Stimulated activated CD4-positive, alpha-beta T cell treated with anti-CD3 and anti-CD28 coated beads, Interleukin-1b, Interleukin-23, amount 100 ng/mL, for 4 hours (primary cell): ENCODE measurements around the gene ENOX1.

Experiments used
- DNase-seq, 2 donors: peaks; one replicate each; pipeline ENCODE4 v3.0.0-alpha.2; 2020; ENCODE audit warnings: low read depth in 2 of 2

ENOX1 gene

GRCh38 chr13:43669964-43670363 is 116.8 kb downstream of the ENOX1 start:
- no peak for DNase-seq

DNA sequence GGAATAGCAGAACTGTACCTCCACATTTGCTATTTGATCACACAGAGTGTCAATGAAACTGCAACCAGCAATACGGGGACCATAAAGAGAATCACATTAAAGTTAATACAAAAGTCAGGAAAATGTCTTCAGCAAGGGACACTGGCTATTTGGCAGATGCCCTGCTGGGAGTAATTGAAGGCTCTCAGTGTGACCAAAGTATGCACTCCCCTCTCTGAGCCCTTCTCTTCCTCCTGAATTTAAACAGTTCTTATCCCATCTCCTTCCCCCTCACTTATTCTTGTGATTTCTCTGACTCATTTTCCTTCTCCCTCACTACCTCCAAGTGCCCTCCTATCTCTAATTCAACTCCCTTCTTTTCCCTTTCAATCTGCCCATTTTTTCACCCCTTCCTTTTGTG is 117.7 kb downstream of the ENOX1 start:
- DNase-seq, result no peak

DNA sequence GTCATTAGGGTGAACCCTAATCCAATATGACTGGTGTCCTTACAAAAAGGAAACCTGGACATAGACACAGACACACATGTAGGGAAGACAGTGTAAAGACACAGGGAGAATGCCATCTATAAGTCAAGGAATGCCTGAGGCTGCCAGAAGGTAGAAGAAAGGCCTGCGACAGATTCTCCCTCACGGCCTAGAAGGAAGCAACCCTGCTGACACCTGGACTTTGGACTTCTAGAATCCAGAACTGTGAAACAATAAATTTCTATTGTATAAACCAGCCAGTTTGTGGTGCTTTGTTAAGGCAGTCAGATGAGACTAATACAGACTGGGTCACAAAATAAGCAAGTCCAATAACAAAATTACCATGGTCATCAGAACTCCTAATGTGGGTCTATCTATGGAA is 120.4 kb downstream of the ENOX1 start:
- DNase-seq, result no peak

GRCh38 chr13:43665388-43665787 is 121.4 kb downstream of the ENOX1 start:
- DNase-seq, result no peak

GRCh38 chr13:43664700-43665191 is 122.0 kb downstream of the ENOX1 start:
- DNase-seq, result no peak

DNA sequence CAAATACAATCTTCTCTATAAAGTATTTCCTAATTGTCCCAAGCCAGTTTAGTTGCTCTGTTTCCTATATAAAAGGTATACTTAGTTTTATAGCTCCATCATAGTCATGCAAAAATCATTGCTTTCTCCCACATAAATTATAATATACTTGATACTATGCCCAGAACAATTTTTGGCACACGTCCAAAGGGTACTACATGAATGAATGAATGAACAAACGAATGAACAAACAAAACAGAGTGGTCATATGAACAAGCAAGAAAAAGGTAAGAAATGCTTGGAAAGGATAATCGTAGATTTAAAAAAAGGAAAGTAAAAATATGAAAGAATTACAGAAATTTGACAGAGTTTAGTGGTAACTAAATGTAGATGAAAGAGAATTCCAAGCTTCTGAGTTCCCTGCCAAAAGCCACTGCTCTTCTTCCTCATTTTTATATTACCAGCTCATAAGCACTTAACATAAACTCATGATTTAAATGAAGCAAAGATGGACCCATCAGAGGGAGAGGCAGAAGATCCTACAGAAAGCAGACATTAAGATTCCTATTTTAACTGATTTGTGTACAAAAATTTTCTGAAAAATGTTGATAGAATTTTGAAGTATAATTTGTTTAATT is 123.2 kb downstream of the ENOX1 start:
- DNase-seq, result no peak

DNA sequence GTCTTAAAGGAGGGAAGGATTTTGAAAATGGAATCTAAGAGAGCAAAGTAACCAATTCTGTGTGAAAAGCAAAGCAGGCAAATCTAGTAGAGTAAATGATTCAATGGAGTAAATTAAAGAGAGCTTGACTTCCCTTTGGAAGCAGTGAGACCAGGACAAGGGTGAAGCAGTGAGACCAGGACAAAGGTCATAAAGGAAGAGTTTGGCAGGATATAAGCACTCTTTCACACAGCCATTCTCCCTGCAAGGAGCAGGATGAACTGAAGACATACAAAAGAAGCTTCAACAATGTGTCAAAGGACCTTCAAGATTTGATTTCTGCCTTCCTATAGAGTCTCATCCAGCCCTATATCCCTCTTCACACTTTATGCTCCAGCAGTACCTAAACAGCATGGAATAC is 123.8 kb downstream of the ENOX1 start:
- DNase-seq, result no peak

- no peak for DNase-seq
Measured at GRCh38 chr13:43661161-43661830, 125.5 kb downstream of the ENOX1 start.

DNA sequence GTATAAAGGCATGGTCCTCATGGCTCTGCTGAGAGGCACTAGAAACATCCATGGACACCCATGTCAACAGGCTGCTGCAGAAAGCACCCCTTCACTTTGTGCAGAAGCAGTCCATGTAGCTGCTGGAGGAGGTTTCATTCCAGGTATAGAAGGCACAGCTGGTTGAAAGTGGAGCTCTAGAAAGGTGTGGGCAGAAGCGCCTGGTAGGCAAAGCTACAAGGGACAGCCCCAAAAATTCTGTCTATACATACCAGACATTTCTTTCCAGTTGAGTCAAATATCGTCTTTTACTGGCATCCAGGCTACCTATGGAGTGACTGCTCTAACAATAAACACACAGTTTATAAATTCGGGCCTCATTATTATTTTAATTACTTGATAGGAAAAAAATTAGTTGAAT is 129.3 kb downstream of the ENOX1 start:
- no peak for DNase-seq

DNA sequence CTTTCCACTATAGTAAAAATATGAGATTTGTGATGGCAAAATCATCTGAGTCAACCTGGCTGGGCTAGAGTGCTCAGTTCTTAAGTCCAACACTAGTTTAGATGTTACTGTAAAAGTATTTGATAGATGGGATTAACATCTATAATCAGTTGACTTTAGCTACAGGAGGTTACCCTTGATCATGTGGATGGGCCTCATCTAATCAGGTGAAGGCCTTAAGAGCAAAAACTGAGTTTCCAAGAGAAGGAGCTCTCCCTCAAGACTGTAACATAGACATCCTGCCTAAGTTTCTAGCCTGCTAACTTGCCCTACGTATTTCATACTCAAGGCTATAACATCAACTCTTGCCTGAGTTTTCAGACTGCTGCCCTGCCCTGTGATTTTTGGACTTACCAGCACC is 132.8 kb downstream of the ENOX1 start:
- DNase-seq, result no peak

- DNase-seq, result no peak
Measured at GRCh38 chr13:43653395-43653794, 133.4 kb downstream of the ENOX1 start.

- DNase-seq, result no peak
Measured at GRCh38 chr13:43652760-43653159, 134.0 kb downstream of the ENOX1 start.

DNA sequence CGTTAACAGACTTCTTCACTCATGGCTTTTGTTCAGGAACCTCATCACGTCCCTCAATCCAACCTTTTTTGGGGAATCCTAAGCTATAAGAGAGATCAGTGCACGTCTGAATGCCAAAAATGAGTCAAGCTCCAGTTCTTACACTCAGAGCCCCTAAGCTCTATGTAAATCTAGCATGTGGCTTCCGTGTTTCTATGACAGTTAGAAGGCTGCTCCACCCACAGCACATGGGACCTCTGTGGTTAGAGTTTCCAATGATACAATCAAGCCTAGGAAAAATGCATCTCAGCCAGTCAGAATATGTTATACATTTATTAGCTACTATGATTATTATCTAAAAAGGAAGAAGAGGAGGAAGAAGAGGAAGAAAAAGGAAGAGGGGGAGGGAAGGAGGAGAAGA is 135.9 kb downstream of the ENOX1 start:
- no peak for DNase-seq

DNA sequence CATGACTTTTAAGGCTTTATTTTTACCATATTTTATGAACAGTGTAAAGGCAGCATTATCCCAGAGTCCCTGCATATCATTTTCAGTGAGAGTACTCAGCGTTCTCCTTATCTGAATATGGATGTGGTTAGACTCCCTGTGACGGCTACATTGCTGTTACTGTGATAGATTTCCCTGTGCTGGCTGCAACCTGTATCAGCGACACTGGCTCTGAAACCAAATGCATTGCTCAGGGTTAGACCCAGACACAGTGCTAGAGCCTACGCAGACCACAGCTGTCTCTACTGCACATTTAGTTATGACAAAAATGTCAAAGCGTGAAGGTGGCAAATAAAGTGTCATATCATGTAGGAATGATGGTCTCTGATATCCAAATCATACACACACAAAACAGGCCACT is 138.0 kb downstream of the ENOX1 start:
- no peak for DNase-seq

GRCh38 chr13:43647471-43647870 is 139.3 kb downstream of the ENOX1 start:
- no peak for DNase-seq

DNA sequence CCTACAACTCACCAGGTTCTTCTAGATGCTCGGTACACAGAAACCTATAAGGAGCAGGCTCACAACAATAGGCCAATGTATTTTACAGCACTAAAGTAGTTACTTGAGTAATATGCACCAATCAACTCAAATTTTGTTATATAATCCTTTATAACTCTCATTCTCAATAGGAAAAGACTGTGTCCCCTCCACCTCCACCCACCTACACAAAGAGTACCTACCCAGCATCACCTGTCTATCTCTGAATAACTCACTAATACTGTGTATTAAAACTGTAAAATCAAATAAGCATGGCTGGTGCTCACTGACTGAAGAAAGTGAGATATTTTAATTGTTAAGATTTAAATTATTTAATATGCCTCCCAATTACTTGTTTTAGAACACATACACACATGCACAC is 146.3 kb downstream of the ENOX1 start:
- no peak for DNase-seq

GRCh38 chr13:43631106-43631505 is 155.7 kb downstream of the ENOX1 start:
- DNase-seq, result no peak

DNA sequence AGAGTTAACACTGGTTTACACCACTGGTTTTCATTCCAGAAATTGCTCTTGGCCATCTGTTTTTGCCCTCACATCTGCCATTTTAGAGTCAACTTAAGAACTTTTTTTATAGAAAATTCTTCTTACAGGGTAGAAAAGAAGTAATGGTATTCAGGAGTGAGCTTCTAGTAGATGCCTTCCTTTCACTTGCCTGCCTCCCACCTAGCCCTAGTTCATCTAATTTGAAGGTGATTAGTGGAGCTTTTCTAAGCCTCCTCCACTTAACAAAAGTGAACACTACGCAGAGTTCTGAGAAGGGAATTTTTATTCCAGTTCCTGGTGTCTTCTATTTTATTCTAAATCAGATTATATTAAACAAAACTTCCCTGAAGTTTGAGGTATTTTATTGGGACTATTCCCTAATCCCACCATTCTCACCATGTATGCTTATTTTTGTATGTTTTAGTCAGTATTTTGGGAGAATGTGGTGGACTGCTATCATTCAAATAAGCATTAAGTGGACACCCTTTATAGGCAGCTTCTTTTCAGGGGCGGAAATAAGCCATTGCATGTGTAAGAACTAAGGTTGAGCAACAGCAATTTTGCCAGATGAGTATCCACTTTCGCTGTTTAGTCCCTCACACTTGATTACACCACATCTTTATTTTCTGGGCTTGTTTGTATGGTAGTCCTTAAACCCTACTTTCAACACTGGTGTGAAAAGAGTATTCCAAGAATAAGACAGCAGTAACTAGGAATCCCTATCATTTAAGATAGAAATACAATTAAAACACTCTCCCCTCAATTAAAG is 156.9 kb downstream of the ENOX1 start:
- no peak for DNase-seq

GRCh38 chr13:43626994-43627393 is 159.8 kb downstream of the ENOX1 start:
- DNase-seq, result no peak

GRCh38 chr13:43614063-43614462 is 172.7 kb downstream of the ENOX1 start:
- DNase-seq, result no peak

DNA sequence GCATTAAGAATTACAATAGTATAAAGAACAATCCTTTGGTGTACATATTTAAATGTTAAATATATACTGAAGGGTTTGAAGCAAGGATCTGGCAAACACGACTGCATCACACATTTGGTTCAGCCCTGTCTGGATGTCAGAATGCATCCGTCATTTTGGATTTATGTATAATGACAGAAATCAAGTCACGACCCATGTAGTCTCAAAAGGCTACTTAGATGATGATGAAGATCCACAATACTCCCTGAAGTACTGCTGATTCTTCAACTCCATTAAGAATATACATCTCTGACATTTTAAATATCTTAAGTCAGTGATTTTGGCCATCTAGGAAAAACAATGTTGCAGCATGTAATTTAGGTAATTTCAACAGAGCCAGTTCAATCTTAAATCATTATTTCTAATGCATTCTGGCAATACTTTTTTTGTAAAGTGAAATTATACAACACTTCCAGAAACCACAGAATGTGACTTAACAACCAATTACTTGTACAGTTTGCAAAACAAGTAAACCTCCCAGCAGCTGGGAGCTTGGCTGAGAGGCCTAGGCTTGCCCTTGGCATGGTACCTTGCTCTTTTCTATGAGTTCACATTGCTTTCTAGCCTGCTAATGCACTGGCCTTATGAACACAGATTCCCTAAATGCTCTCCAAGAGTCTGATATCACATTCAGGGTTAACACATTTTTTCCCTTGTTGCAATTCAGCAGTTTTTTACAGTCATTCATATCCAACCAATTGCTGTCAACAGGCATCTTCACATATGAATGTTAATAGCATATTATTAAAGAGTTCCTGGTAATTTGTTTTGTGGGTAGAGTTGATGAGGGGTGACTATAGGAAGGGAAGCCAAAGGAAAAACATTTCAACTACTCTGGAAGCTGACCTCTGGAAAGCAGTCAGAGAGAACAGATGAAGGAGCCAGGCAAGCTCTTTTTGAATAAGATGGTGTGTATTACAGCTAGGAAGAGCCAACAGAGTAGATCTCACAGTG is 175.2 kb downstream of the ENOX1 start:
- DNase-seq, result no peak
